ENCODE results near the gene UBR4.

GRCh38 chr1:19074902-19075721, 135.0 kb downstream of the UBR4 start:
- no peak for TF ChIP-seq POLR2A (IDR thresholded peaks at IDR 0.05; ENCODE audit: low read length)
- TF ChIP-seq GATA1 (IDR thresholded peaks at IDR 0.05; ENCODE audit: low read depth, low read length): no peak
